GM21390 (cell line): ENCODE results near the gene PIAS1.
"Not testable (repeated sequence)": the region's sequence is repeated elsewhere in the genome, so short reads cannot be mapped to it uniquely, and the experiment has no call there.

Source experiments
- ATAC-seq: cut with Tn5 transposase; IDR thresholded peaks from one replicate; pipeline ENCODE4 v1.9.1; 2021; ENCODE audit not compliant: unreplicated experiment

PIAS1 gene

GRCh38 chr15:68201153-68201878, 147.2 kb downstream of the PIAS1 start:
- no peak for ATAC-seq

- no peak for ATAC-seq
Measured at GRCh38 chr15:68201879-68202261, 147.8 kb downstream of the PIAS1 start.

GRCh38 chr15:68202994-68203393, 148.9 kb downstream of the PIAS1 start:
- not testable (repeated sequence) for ATAC-seq

GRCh38 chr15:68203486-68203885, 149.4 kb downstream of the PIAS1 start:
- no peak for ATAC-seq

- no peak for ATAC-seq
Measured at GRCh38 chr15:68203956-68204355, 149.8 kb downstream of the PIAS1 start.

- no peak for ATAC-seq
Measured at GRCh38 chr15:68204361-68204760, 150.2 kb downstream of the PIAS1 start.

GRCh38 chr15:68204776-68205557, 150.9 kb downstream of the PIAS1 start, which contains the start of gene CALML4:
CALML4 (minus strand) TSS chr15:68205332; CDS start chr15:68205247, 85 bp downstream.
- ATAC-seq, result no peak

- ATAC-seq, result no peak
Measured at GRCh38 chr15:68205558-68205944, 151.4 kb downstream of the PIAS1 start.

GRCh38 chr15:68205954-68206539, 151.9 kb downstream of the PIAS1 start:
- ATAC-seq, result no peak

- ATAC-seq, result no peak
Measured at GRCh38 chr15:68206711-68207151, 152.6 kb downstream of the PIAS1 start.

GRCh38 chr15:68207176-68207935, 153.2 kb downstream of the PIAS1 start:
- ATAC-seq, result no peak

GRCh38 chr15:68208136-68208535, 154.0 kb downstream of the PIAS1 start:
- ATAC-seq, result no peak

GRCh38 chr15:68208636-68209240, 154.6 kb downstream of the PIAS1 start:
- no peak for ATAC-seq

- no peak for ATAC-seq
Measured at GRCh38 chr15:68209272-68209671, 155.2 kb downstream of the PIAS1 start.

GRCh38 chr15:68209735-68210408, 155.8 kb downstream of the PIAS1 start:
- ATAC-seq, result peak; percentile 72

- no peak for ATAC-seq
Measured at GRCh38 chr15:68210409-68210756, 156.3 kb downstream of the PIAS1 start.

GRCh38 chr15:68210821-68211655, 156.9 kb downstream of the PIAS1 start:
- no peak for ATAC-seq

GRCh38 chr15:68211656-68212320, 157.7 kb downstream of the PIAS1 start:
- ATAC-seq, result no peak

GRCh38 chr15:68213491-68213845, 159.4 kb downstream of the PIAS1 start:
- ATAC-seq, result not testable (repeated sequence)
